HG02970 (cell line): ENCODE data around the gene ZNF442.
"Not testable (repeated sequence)": the region's sequence is repeated elsewhere in the genome, so short reads cannot be mapped to it uniquely, and the experiment has no call there.

Experiments used
- ATAC-seq: cut with Tn5 transposase; IDR thresholded peaks from one replicate; pipeline ENCODE4 v1.9.1; 2021; ENCODE audit warnings: mild to moderate bottlenecking, moderate library complexity, moderate number of reproducible peaks; ENCODE audit not compliant: unreplicated experiment, low FRiP score

Gene ZNF442

GRCh38 chr19:12365236-12366162, at the start of gene ZNF442:
ZNF442 (minus strand) TSS chr19:12365683; CDS start chr19:12363631, 2,052 bp downstream.
- ATAC-seq = peak; percentile 85

DNA sequence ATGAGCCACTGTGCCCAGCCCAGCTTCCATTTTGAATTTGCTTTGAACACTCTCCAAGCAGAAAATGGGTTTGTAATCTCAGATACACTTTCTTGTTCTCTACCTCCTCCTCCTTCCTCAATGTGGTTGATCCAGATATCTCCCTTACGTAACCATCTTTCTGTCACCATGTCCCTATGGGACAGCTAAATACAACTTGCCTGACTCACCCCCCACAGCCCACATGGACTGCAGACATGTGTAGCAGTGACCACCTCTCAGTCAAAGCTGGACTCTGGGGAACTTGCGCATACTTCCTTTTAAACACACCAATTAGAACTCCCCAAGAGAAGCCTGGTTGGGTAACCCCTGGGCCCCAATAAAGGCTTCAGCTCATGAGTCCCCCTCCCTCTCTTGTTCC, 46.4 kb upstream of the ZNF442 start:
- no peak for ATAC-seq

GRCh38 chr19:12400633-12401502, 35.4 kb upstream of the ZNF442 start, which contains the start of gene ZNF799:
ZNF799 (minus strand) TSS chr19:12401271; CDS start chr19:12401070, 201 bp downstream.
- peak; percentile 62 for ATAC-seq

GRCh38 chr19:12399901-12400632, 34.6 kb upstream of the ZNF442 start:
- peak; percentile 53 for ATAC-seq

GRCh38 chr19:12391148-12391547, 25.7 kb upstream of the ZNF442 start:
- ATAC-seq = not testable (repeated sequence)

DNA sequence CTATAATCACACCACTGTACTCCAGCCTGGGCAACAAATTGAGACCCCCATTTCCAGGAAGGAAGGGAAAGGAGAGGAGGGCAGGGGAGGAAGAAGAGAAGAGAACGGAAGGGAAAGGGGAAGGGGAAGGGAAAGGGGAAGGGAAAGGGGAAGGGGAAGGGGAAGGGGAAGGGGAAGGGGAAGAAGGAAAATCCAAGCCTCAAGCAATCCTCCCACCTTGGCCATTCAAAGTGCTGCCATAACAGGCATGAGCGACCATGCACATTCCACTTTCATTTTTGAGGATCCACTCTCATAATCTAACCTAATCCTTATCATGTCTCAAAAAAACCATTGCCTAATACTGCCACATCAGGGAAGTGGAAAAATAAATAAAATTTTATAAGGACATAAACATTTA, 20.9 kb upstream of the ZNF442 start:
- not testable (repeated sequence) for ATAC-seq

GRCh38 chr19:12380444-12380737, 14.9 kb upstream of the ZNF442 start:
- no peak for ATAC-seq

DNA sequence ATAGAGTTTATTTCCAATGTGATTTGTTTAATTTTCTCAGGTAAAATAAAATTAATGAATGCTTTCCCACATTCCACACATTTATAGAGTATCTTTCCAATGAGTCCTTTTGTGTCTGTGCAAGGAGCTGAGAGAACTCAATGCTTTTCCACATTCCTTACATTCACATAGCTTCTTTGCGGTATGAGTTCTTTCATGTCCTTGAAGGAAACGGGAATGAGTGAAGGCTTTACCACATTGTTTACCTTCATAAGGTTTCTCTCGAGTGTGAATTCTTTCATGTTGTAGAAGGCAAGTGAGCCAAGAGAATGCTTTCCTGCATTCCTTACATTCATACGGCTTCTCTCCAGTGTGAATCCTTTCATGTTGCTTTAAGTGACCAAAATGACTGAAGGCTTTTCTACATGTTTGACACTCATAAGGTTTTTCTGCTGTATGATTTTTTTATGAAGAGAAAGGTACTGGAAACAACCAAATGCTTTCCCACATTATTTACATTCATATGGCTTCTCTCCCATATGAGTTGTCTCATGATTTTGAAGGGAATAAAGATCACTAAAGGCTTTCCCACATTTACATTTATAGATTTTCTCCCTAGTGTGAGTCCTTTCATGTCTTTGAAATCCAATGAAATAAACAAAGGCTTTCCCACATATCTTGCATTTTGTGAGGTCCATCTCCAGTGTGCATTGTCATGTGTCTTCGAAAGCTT, 14.4 kb upstream of the ZNF442 start:
- no peak for ATAC-seq

DNA sequence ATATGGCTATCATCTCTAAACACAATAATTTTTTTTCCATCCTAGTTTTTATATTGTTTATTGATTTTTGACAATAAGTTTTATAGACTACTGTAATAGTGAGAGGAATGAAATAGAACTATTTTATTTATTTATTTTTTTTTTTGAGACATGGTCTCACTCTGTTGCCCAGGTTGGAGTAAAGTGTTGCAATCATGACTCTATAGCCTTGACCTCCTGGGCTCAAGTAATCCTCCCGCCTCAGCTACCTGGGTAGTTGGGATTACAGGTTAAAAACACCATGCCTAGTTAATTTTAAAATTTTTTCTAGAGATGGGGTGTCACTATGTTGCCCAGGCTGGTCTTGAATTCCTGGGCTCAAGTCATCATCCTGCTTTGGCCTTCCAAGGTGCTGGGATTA, 8.5 kb upstream of the ZNF442 start:
- ATAC-seq = no peak

- no peak for ATAC-seq
These were observed 870 bp downstream of the ZNF442 start for GRCh38 chr19:12364391-12365235.

DNA sequence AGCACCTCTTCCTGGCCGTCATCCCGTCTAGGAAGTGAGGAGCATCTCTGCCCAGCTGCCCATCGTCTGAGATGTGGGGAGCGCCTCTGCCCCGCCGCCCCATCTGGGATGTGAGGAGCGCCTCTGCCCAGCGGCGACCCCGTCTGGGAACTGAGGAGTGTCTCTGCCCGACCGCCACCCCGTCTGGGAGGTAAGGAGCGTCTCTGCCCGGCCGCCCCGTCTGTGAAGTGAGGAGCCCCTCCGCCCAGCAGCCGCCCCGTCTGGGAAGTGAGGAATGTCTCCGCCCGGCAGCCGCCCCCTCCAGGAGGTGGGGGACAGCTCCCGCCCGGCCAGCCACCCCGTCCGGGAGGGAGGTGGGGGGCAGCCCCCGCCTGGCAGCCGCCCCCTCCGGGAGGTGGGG, 3.2 kb downstream of the ZNF442 start:
- not testable (repeated sequence) for ATAC-seq

DNA sequence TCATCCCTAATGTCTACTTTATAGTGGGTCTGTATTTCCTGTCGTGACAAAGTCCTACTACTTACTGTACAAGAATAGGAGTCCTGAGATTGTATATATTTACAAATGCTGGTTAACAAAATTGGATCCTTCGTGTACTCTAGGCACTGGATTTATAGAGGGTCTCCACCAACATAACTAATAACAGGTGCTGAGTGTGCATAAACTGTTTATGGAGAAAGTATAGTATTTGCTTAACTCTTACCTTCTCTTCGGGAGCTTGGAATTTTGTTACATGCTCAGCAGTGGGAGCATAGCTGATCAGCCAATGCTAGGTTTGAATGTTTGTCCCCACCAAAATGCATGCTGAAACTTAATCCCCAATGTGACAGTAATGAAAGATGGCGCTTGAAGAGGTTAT, 12.1 kb downstream of the ZNF442 start:
- no peak for ATAC-seq

DNA sequence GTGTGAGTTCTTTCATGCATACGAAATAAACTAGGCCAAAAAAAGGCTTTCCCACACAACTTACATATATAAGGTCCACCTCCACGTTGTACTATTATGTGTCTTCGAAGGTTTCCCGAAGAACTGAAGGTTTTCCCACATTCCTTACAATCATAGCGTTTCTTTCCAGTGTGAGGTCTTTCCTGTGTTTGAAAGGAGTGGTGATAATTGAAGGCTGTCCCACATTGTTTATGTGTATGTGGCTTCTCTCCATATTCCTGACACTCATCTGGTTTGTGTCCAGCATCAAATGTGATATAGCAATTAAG, 14.6 kb downstream of the ZNF442 start:
- ATAC-seq = no peak

- no peak for ATAC-seq
These were observed 15.1 kb downstream of the ZNF442 start for GRCh38 chr19:12350185-12350889.

- ATAC-seq = no peak
These were observed 18.6 kb downstream of the ZNF442 start for GRCh38 chr19:12346896-12347295.

DNA sequence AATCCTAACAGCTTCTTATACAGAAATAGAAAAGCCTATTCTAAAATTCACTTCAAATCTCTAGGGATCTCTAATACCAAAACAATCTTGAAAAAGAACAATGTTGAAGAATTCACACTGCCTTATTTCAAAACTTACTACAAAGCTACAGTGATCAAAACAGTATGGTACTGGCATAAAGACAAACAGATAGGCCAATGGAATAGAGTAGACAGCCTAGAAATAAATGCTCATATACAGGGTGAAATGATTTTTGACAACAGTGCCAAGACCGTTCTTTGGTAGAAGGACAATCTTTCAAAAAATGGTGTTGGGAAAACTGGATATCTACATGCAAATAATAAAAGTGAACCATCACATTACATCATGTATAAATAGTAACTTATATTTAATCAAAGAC, 20.3 kb downstream of the ZNF442 start:
- ATAC-seq = no peak

DNA sequence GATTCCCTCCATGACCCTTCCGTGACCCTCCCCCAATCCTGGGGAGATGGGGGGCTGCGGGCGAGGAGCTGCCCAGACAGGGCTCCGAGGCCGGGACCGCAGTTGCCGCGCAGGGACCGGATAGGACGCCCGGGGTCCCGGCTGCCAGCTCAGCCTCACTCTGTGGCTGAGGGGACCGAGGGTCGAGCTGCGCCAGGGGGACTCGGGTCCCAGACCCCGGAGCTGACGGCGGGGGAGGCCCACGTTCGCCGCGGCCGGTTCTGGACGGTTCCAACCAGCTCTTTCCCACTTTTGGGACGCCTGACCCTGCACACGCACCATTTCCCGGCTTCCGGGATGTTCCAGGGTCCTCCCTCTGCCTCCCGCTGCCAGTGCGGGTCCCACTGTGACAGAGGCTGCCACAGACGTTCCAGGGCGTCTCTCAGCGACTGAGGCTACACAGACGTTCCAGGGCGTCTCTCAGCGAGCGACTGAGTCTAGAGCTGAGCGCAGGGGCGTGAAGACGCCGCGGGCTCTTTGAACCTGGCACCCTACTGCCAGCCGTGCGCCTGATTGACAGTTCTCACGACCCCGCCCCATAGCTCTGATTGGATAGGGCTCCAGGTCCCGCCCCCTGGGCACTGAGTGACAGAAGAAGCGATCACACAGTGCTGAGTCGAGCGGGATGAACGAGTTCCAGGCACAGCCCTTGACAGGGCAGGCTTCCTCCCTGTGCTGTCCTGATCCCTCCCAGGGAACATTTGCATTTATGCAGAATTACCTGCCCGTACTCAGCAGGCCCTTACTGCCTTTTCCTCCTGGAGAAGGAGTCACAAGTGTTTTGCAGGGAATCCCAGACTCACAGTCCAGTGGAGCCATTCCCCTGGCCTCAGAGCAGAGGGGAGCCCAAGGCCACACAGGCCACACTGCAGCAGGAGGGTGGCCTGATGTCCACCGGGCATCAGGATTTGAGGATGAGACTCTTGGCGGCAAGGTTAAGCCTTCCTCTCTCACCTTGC, 32.0 kb downstream of the ZNF442 start, which contains the start of gene ZNF563:
TSS of gene ZNF563 (minus strand) at position 472 of the 998 bp plus-strand sequence. CDS start at position 321, 151 bp downstream.
- ATAC-seq = peak; percentile 91
